EH (cell line): ENCODE measurements around the gene SMG1.

Source experiments
- DNase-seq: peaks from one replicate; pipeline ENCODE4 v3.0.0-alpha.2; 2015; ENCODE audit warnings: low read depth

SMG1 gene

DNA sequence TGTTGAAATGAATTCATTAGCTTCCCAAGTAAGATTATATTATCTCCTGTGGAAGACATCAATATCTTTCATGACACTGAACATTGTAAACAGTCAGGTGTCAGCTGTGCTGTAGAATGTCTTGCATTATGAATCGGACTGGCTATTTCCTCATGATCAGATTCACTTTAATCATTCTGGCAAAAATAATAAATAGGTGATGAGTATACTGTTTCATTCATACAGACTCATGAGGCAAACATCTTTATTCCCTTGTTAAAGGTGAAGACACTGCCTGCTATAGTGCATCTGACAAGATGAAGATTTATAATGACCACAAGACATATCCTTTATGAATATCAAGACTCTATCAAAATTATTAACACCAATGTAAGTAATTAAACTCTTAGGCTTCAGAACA lies 73.6 kb downstream of the SMG1 start:
- DNase-seq = no peak

DNA sequence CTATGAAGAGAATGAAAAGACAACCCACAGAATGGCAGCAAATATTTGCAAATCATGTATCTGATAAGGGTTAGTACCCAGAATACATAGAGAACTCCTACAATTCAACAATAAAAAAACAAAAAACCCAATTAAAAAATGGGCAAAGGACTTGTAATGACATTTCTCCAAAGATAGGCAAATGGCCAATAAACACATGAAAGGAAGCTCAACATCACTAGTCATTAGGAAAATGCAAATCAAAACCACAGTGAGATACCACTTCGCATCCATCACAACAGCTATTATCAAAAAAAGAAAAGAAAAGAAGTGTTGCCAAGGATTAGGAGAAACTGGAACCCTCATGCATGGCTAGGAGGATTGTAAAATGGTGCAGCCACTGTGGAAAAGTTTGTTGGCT lies 79.8 kb downstream of the SMG1 start:
- DNase-seq = no peak

DNA sequence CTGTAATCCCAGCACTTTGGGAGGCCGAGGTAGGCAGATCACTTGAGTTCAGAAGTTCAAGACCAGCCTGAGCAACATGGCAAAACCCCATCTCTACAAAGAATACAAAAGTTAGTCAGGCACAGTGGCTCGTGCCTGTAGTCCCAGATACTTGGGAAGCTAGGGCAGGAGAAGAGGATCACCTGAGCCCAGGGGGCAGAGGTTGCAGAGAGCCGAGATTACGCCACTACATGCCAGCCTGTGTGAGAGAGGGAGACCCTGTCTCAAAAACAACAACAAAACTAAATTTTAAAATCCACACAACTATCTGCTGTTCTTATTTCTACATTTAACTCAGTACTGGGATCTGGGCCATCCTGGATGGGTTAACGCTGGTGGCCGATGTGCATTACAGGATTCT lies 83.6 kb downstream of the SMG1 start:
- no peak for DNase-seq

DNA sequence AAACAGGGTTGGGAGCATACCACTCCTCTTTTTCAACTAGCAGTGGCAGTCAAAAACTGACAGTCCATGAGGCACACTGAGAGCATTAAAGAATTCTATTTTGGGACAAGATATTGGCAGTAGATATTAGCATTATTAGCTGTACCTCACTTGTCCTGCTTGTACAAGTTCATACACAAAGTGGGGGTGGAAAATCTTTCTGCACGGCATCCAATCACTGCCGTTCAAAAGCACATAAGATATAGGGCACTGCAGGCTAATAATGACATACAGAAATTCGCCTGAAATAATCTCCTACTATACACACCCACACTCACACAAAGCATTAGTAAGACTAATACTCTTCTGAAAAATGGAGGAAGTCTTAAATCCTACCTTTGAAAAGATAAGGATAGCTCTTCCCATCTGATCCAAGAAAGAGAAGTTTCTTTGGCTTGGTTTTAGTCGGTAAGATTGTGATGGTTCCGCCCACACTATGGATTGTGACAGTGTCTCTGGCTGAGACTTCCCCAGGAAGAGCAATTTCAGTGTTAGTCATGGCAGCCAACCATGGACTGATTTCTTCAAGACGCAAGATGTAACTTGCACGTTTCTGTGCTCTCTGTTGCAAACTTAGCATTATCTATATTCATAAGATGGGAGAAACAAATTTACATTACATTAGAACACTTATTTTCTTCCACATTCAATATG lies 84.2 kb downstream of the SMG1 start:
- no peak for DNase-seq

DNA sequence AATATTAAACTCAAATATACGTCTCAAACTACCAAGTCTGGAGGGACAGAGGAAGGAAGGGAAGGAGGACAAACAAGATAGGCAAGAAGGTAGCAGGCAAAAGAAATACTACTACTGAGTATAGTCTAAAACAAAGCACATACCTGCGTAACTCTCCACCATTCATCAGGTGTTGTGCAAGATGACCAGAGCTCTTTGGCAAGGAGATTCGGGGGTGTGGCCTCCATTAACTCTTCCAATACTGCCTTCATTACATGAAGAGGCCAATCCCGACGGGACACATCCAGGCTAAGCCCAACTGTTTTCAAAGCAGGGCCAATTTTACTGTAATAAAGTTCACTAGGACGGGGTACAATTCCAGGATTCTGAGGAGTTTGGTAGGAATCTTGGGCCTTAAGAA lies 86.7 kb downstream of the SMG1 start:
- no peak for DNase-seq

- no peak for DNase-seq
Measured at GRCh38 chr16:18836702-18837101, 89.5 kb downstream of the SMG1 start.

- no peak for DNase-seq
Measured at GRCh38 chr16:18834864-18835263, 91.3 kb downstream of the SMG1 start.

DNA sequence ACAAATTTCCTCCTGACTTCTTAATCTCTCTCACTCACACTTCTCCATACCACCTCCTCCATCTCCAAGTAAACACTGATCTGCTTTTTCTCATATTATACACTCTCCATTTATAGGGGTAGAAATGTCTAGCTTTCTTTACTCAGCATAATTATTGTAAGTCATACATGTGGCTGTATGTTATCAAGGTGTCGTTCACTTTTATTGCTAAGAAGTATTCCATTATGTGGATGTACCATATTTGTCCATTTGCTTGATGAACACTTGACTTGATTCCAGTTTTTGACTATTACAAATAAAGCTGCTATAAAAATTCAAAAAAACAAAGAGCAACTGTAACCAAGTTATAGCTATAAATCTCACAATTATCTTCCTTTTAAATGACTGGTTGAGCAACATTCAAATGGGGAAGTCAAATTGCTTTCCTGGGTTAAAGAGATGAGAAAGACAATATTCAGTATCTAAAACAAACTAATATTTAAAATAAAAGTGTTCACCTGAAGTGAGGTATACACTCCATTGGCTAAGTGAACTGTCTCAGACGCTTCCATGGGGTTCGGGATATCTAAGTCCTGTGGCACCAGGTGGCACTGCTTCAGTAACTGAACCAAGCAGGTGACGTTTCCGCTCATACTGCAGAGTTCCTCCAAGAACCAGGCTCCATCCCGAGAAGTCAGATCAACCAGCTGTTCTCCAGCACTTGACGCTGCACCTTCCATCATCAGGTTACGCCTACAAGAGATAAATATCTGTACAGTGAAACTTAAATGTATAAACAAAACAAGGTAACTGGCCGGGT lies 92.3 kb downstream of the SMG1 start:
- no peak for DNase-seq

DNA sequence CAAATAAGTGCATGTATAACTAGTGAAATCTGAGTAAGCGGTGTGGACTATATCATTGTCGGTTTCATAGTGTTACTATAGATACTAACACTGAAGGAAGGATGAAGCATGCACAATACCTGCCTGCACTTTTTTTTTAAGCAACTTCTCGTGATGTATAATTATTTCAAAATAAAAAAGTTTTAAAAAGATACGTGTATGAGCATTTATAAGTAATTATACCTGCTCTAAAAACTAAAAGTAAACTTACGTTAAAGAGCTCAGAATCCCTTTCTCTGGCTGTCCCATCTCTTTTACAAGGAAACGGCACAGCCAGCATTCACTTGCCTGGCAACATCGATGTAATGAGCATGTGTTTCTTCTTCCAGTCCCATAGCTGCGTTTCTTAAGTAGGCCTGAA lies 93.6 kb downstream of the SMG1 start:
- no peak for DNase-seq

DNA sequence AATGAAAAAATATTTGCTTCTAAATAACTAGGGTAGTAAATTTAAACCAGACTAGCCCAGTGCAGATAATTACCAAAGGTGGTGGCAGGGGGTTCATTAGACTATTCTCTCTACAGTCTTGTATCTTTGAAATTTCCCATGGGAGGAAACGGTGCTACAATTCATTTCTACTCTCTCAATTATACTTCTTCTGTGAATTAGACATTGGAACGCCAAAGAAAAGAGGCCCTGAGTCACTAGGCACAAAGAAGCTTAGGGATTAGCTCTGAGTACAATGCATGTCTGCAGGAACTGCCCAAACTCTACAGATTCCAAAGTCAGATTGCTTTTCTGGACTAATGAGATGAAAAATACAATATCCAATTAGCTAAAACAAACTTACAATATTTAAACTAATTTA lies 94.2 kb downstream of the SMG1 start:
- no peak for DNase-seq

DNA sequence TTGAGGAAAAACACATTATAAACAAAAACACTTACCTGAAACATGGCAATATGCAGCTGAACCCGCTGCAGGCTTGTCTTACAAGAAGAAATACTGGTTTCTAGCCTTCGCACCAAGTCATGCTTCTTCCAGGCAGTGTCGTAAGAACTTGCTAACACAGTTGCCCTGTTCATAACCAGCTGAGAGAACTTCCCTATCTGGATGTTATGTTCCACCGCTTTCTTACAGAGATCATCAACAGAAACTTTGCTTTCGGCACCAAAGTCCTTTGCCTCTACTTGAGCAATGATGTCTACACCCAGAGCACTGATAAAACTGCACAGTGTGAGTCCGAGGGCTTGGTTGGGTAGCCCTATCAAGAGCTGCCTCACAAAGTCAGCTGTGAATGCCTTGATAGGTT lies 97.0 kb downstream of the SMG1 start:
- DNase-seq = no peak

GRCh38 chr16:18827890-18828289 lies 98.3 kb downstream of the SMG1 start:
- DNase-seq = no peak

DNA sequence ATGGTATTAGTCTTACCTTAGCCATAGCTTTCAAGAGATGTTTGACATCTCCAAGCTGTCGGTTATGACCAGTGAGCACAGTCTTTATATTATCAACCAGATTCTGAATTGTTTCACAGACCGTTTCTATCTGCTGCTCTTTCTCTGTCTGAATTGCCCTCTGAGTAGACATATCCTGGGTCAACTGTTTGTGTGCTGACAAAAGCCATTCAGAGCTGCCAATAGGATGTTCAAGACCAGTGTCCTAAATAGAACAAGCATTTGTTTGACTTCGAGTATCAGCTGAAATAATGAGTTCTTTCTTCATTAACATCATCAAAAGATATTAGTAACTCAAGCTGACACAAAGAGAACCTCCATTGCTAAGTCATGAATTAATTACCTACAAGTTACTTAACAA lies 109.9 kb downstream of the SMG1 start:
- DNase-seq = no peak

DNA sequence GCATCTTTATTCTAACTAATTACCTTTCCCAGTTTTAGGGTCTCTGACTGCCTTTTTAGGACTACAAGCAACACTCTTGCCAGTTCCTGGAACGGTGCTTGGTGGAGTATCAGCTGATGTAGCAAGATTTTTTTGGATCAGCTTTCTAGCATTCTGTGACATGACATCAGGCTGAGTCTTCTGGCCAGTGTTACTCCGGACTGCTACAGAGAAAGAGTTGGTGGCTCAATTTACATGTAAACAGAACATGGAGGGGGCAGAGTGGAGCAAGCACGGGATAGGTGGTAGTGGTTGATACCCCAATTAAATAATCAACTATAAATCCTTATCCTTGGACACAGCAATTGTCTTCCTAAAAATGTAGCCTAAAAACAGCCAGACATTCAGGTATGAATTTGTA lies 114.3 kb downstream of the SMG1 start:
- DNase-seq = no peak

DNA sequence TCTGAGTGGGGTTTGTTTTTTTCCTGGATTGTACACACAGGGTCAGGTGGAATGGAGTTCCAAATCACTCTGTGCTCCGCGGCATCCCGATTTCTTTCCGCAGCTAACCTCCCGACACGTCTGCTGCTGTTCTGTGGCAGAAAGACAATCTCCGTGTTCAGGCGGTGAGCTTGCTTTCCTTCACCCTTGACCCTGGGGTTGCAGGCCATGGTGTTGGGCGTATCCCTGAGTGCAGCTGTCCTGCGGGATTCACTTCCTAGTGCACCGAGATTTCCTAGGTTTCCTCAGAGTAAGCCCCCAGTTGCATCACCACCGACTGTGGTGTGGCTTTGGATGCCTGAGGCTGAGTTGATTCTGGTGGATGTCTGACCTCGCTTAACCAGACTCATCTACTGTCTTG lies 117.0 kb downstream of the SMG1 start:
- no peak for DNase-seq

- DNase-seq = no peak
Measured at GRCh38 chr16:18805257-18805773, 120.9 kb downstream of the SMG1 start.

DNA sequence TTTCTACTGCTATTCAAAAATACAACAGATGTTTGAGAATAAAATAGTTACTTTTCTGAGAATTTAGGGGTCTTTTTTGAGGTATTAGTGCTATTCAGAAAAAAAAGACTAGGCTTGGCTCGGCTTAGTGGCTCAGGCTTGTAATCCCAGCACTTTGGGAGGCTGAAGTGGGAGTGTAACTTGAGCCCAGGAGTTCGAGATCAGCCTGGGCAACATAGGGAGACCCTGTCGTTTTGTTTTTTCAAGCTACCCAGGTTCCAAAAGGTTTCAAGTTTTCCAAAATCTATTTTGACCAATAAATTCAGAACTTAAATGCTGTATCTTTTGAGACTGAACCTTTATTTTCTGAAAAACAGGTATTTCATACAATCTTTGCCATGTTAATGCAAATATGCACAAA lies 121.7 kb downstream of the SMG1 start:
- no peak for DNase-seq

GRCh38 chr16:18803569-18804462 lies 122.4 kb downstream of the SMG1 start:
- peak; percentile 57 for DNase-seq

- no peak for DNase-seq
Measured at GRCh38 chr16:18802767-18803343, 123.4 kb downstream of the SMG1 start.

DNA sequence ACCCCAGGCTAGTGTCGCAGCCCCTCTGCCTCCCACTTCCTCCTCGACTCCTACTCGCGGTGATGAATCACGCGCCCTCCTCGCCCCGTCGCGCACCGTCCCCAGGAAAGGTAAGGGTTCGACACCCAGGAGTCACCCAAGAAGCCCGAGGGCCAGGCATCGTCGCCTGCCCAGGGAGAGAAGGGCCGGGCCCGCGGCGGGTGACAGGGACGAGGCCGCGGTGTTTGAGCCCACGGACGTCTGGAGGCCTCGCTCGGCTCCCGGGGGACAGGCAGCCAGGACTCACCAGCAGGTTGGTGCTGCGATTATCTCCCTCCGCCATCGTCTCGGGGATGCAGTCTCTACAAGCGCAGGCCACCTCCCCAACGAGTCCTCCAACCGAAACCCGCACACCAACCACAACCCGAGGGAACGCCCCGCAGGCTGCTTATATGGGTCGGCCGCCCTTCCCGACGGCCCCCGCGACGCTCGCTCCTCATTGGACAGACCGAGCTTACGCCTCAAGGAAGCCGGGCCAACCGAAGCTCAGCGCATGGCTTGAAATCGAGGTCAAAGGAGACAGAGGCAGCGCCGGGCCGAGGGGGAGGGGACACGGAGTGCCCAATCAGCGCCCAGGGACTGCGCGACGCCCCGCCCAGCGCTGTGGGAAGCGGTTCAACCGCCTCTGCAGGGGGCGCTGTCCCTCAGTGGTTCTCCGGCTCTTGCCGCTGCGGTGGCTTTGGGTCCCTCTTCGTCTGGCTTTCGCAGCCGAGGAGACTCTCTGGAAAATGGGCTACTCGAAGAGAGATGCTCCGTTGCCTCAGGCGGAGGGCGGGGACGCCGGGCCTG lies 124.8 kb downstream of the SMG1 start, which contains the start of gene ARL6IP1:
ARL6IP1 (minus strand) TSS at position 405 of the 828 bp plus-strand sequence; CDS start at position 322, 83 bp downstream.
- peak; percentile 100 for DNase-seq

DNA sequence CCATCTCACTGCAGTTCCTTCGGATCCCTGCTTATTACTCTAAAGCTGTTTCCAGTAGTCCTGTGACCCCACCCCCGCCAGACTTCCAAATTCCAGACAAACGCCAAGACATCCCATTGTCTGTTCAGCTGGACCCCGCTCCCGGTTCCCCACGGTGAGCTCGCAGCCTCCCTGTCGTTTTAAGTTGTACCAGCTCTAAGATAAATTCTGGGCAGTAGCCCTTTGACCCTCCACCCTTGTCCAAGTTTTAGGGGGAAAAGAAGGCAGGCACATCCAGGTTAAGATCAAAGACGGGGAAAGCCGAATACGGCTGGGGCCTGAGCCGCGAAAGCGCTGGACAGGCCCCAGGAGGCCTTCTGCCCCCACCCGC lies 125.4 kb downstream of the SMG1 start:
- peak; percentile 54 for DNase-seq
